Esophagus squamous epithelium (tissue), 4 donors: ENCODE data around the gene IL1RAPL1.

Experiments
- POLR2A ChIP-seq, 4 donors: fragments of 450-650 bp; IDR thresholded peaks; one replicate each; pipeline ENCODE4 v1.6.1; 2017; ENCODE audit warnings: antibody characterized with exemption in 4 of 4, mild to moderate bottlenecking in 4 of 4, moderate library complexity in 3 of 4
- TF ChIP-seq, protein P1 (sequence below), 6 experiments: fragments of 450-650 bp in 4 of 6; fragments of 200-600 bp in 2 of 6; sonication (generic) in 2 of 6; IDR thresholded peaks; one replicate each; pipeline ENCODE4 v1.5.1; 2016 to 2019; ENCODE audit warnings: antibody characterized with exemption in 6 of 6, mild to moderate bottlenecking in 4 of 6, moderate library complexity in 4 of 6

DNA sequence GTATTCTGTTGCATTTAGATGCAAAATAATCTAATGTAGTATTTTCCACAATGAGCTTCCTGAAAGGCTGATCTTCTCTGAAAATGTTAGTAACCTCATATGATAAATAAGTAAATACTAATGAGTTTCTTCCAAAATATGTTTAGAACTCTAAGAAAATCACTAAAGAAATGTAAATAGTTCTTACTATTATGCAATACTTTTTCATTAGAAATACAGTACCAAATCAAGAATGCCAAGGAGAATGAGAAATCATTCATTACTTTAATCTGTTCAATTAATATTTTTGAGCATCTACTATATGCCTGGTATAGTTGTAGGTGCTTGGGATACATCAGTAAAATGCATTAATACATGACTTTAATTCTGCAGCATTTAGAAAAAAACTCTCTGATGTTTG, 130.6 kb downstream of the IL1RAPL1 start:
- no peak for TF ChIP-seq POLR2A (IDR thresholded peaks at IDR 0.05)
- TF ChIP-seq, protein P1, sequence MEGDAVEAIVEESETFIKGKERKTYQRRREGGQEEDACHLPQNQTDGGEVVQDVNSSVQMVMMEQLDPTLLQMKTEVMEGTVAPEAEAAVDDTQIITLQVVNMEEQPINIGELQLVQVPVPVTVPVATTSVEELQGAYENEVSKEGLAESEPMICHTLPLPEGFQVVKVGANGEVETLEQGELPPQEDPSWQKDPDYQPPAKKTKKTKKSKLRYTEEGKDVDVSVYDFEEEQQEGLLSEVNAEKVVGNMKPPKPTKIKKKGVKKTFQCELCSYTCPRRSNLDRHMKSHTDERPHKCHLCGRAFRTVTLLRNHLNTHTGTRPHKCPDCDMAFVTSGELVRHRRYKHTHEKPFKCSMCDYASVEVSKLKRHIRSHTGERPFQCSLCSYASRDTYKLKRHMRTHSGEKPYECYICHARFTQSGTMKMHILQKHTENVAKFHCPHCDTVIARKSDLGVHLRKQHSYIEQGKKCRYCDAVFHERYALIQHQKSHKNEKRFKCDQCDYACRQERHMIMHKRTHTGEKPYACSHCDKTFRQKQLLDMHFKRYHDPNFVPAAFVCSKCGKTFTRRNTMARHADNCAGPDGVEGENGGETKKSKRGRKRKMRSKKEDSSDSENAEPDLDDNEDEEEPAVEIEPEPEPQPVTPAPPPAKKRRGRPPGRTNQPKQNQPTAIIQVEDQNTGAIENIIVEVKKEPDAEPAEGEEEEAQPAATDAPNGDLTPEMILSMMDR (IDR thresholded peaks at IDR 0.05): no peak
